Activated effector memory CD4-positive, alpha-beta T cell treated with Interleukin-2 at 50 U/mL for 16 hours (primary cell): ENCODE results near the gene ACKR4.

Source experiments
- DNase-seq: peaks from one replicate; pipeline ENCODE4 v3.0.0-alpha.2; 2020

The ACKR4 gene

GRCh38 chr3:132643366-132643765 is 46.3 kb downstream of the ACKR4 start:
- DNase-seq, result no peak

- no peak for DNase-seq
Observed at GRCh38 chr3:132645058-132645457, 48.0 kb downstream of the ACKR4 start.

DNA sequence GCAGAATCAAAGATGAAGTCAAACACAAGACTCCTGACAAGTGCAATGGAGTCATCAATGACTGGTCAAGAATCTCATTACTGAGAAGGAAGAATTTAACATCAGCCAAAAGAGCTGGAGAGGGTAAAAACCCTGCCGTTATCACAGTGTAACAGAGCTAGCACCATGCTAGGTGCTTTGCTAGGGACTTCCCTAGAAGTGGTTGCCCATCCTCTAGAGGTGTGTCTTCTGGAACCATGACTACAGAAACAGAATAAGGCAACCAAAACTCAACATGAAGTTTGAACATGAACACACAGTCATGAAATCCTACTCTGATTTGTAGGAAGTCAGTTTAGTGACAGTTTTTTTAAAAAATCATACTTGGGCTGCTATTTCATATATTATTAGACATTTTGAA is 53.1 kb downstream of the ACKR4 start:
- DNase-seq, result no peak
